Measurements from ENCODE around the gene CEBPZ.
"Not testable (repeated sequence)": the region's sequence is repeated elsewhere in the genome, so short reads cannot be mapped to it uniquely, and the experiment has no call there.

CEBPZ gene

DNA sequence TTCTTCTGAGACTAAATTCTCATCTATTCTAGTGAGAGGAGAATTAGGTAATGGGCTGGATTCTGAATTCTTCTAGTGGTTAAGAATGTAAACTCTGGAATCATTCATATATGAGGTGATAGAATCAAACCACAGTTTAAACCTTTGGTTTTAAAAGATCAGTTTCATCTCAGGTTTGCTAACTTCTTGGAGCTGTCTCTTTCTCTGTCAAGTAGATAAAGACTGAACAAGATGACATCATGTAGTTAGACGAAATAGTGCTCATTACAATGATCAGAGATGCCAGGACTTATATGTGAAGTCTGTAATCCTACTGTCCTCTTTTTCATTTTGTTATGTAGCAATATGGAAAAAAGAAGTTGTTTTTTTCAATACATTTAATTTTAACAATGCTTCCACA lies 30.2 kb downstream of the CEBPZ start:
- TF ChIP-seq, protein P1, sequence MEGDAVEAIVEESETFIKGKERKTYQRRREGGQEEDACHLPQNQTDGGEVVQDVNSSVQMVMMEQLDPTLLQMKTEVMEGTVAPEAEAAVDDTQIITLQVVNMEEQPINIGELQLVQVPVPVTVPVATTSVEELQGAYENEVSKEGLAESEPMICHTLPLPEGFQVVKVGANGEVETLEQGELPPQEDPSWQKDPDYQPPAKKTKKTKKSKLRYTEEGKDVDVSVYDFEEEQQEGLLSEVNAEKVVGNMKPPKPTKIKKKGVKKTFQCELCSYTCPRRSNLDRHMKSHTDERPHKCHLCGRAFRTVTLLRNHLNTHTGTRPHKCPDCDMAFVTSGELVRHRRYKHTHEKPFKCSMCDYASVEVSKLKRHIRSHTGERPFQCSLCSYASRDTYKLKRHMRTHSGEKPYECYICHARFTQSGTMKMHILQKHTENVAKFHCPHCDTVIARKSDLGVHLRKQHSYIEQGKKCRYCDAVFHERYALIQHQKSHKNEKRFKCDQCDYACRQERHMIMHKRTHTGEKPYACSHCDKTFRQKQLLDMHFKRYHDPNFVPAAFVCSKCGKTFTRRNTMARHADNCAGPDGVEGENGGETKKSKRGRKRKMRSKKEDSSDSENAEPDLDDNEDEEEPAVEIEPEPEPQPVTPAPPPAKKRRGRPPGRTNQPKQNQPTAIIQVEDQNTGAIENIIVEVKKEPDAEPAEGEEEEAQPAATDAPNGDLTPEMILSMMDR (IDR thresholded peaks at IDR 0.05; ENCODE audit: low read depth, low read length) = no peak
- DNase-seq (ENCODE audit: extremely low read depth, low read depth) = no peak

DNA sequence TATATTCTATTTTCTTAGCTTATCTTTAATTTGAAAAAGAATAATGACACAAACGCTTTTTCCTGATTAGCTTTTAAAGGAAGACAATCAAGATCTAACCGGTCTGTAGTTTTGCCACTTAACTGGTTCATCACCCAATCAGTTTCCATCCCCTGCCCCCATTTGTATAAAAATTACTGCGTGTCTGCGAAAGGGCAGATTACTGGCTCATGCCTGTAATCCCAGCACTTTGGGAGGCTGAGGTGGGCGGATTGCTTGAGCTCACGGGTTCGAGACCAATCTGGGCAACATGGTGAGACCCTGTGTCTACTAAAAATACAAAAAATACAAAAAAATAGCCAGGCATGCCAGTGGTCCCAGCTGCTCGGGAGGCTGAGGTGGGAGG lies 32.7 kb downstream of the CEBPZ start:
- TF ChIP-seq, protein P1 (IDR thresholded peaks at IDR 0.05; ENCODE audit: low read depth, low read length) = no peak
- DNase-seq (ENCODE audit: extremely low read depth, low read depth) = no peak

DNA sequence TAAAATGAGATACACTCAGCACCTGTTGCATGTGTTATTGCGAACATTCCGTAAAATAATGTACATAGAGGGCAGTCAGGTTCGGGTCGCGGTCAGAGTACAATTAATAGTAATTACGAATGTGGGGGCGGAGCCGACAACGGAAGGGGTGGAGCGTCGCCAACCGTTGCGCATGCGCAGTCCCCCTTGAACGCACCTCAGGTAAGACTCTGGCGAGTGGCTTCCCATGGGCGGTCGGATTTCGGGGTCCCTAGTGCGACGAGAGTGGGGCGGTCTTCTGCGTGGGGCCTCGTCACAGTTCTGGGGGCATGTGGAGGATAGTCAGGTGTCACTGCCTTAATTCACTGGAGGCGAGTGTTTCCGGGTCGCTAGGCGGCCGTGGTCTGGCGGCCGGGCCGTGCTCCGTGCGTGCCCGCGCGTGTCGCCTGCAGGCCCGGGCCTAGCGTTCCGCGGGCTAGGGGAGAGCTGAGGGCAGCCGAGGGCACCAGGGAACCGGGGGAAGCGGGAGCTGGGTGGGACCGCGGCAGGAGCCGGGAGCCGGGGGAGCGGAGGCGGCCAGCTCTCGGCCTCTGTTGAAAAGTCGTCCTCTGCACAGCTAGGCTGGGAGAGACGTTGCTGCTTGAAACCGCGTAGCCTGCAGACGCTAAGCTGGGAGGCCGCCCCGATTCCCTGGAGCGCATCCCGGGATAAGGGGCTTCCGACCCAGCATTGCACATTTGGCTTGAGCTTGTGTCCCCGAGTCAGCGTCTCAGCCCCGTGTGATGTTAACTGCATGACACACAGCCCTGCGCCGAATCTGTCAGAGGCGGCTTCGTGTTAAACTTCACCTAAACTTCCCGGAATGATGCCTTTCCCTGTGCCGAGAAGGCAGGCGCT lies 34.8 kb downstream of the CEBPZ start, which contains the start of gene CEBPZOS:
Gene CEBPZOS, plus strand, starts transcription at position 177 of the 876 bp plus-strand sequence. CDS start 3,209 bp downstream, outside the sequence.
- peak; percentile 48 for DNase-seq (ENCODE audit: extremely low read depth, low read depth)
- TF ChIP-seq, protein P1 (IDR thresholded peaks at IDR 0.05; ENCODE audit: low read depth, low read length) = no peak

DNA sequence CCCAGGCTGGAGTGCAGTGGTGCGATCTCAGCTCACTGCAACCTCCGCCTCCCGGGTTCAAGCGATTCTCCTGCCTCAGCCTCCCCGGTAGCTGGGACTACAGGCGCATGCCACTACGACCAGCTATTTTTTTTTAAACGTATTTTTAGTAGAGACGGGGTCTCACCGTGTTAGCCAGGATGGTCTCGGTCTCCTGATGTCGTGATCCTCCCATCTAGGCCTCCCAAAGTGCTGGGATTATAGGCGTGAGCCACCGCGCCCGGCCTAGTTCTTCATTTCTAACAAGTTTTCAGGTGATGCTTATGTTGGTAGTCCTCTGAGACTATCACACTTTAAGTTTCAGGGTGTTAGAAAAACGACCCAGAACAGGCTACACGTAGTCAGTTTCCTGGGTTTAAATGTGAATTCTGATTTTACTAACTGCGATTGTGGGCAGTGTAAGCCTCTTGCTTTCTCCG lies 35.5 kb downstream of the CEBPZ start:
- DNase-seq (ENCODE audit: extremely low read depth, low read depth) = not testable (repeated sequence)

DNA sequence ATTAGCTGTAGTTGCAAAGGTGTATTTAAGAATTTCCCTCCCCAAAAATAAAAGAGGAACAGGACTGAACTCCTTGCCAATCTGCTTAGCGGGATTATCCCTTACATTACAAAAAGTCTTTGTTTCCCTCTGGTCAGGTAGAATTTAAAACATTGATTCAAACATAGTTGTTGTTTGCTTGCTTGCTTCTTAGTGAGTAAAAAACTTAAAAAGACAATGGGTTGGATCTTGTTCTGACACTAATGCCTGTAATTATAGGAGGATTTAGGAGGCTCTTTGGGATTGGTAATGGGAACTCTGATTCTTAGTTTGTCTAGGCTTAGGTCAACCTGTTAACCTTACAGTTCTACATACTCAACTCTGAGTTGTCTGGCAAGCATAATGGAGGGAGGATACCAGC lies 38.8 kb downstream of the CEBPZ start:
- DNase-seq (ENCODE audit: extremely low read depth, low read depth) = no peak
- TF ChIP-seq, protein P1 (IDR thresholded peaks at IDR 0.05; ENCODE audit: low read depth, low read length) = no peak

DNA sequence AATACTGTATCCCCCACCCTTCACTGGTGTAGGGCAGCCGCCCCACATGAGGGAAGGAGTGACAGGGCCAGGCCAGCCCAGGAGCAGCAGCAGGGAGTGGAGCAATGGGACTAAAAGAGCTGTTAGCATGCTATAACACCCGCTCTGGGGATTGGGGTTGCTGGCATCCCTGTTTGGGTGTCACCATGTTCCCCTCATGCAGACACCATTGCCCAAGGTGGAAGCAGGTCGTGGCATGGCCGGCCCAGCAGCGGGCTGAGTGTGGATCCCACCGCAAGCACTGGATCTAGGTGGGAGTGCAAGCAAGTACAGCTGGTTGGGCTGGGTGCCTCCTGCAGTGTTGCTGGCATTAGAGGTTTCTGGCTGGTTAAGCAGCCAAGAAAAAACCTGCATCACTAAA lies 39.6 kb downstream of the CEBPZ start:
- TF ChIP-seq, protein P1 (IDR thresholded peaks at IDR 0.05; ENCODE audit: low read depth, low read length) = no peak
- DNase-seq (ENCODE audit: extremely low read depth, low read depth) = no peak

DNA sequence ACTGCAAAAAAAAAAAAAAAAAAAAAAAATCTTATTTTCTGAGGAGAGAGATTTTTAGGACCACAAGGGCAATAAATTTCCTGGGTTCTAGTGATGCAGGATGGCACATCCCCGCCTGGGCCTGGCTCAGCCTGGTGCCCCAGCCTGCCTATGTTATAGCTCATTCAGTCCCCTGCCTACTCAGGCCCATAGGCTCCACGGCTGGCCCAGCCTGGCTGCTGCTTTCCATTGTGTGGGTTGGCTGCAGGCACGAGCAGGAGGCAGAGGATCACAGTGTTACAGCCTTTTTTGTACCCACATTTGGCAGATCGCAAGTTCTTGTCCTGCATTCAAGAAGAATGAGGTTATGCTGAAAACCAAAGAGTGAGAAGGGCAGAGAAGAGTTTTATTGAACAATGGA lies 40.1 kb downstream of the CEBPZ start:
- TF ChIP-seq, protein P1 (IDR thresholded peaks at IDR 0.05; ENCODE audit: low read depth, low read length) = no peak
- no peak for DNase-seq (ENCODE audit: extremely low read depth, low read depth)
